AG04449 (cell line): ENCODE results near the gene KCNB1.
A peak's percentile ranks its signal among the peaks of the same experiment; 100 is the strongest.

Source experiments
- CTCF ChIA-PET: fragments of 350-600 bp; formaldehyde crosslinking; extraction: SDS; loops from one replicate; lab custom pipeline; 2021; ENCODE audit warnings: antibody characterized with exemption; lab: Yijun Ruan, JAX
- POLR2A ChIA-PET: fragments of 400-600, 350-600 bp; formaldehyde crosslinking; extraction: SDS; loops from one replicate; lab custom pipeline; 2020; ENCODE audit warnings: antibody characterized with exemption, inconsistent platforms; lab: Yijun Ruan, JAX
- DNase-seq: peaks from one replicate; pipeline ENCODE4 v3.0.0-alpha.2; 2010; ENCODE audit warnings: low read depth, low spot score
- H3K4me3 ChIP-seq: 2 replicates; pipeline ENCODE4 v1.5.1; 2011; ENCODE audit warnings: low read depth, mild to moderate bottlenecking, control low read depth, low read length
- TF ChIP-seq, protein P1 (sequence below): IDR thresholded peaks from one replicate; pipeline ENCODE4 v1.5.1; 2011; ENCODE audit warnings: mild to moderate bottlenecking, moderate library complexity, low read length, control low read depth, inconsistent platforms; ENCODE audit not compliant: insufficient read depth; ENCODE audit errors: missing control alignments

The KCNB1 gene

DNA sequence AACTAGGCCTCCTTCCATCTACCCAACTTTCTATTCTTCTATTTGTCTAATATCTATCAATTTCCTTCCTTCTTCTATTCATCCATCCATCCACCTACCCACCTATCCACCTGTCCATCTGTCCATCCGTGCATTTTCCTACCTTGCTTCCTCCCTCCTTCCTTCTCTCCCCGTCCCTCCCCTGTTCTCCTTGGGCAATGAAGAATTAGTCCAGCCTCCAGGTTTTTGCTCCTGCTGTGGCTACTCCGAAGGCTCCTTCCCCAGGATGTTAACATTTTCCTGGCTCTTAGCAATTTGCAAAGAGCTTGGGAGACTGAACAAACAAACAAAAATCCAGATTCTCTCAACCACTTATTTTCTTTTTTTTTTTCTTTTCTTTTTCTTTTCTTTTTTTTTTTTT lies 81.6 kb downstream of the KCNB1 start:
- TF ChIP-seq, protein P1, sequence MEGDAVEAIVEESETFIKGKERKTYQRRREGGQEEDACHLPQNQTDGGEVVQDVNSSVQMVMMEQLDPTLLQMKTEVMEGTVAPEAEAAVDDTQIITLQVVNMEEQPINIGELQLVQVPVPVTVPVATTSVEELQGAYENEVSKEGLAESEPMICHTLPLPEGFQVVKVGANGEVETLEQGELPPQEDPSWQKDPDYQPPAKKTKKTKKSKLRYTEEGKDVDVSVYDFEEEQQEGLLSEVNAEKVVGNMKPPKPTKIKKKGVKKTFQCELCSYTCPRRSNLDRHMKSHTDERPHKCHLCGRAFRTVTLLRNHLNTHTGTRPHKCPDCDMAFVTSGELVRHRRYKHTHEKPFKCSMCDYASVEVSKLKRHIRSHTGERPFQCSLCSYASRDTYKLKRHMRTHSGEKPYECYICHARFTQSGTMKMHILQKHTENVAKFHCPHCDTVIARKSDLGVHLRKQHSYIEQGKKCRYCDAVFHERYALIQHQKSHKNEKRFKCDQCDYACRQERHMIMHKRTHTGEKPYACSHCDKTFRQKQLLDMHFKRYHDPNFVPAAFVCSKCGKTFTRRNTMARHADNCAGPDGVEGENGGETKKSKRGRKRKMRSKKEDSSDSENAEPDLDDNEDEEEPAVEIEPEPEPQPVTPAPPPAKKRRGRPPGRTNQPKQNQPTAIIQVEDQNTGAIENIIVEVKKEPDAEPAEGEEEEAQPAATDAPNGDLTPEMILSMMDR = no peak
- DNase-seq = peak; percentile 17
- CTCF ChIA-PET = interaction anchor here (8.4 kb wide), 1 partner anchor 15 kb away, joined by 54 read pairs; no protein-coding TSS in a partner anchor
- H3K4me3 ChIP-seq = no peak overlapping the region
- POLR2A ChIA-PET = no interaction called here

- ChIA-PET CTCF (interaction anchor here (8.4 kb wide), 1 partner anchor 15 kb away, joined by 54 read pairs; no protein-coding TSS in a partner anchor), POLR2A (no interaction called here)
- TF ChIP-seq, protein P1 = no peak
- no peak for DNase-seq
- no peak overlapping the region for H3K4me3 ChIP-seq
These were observed 82.1 kb downstream of the KCNB1 start for GRCh38 chr20:49400410-49400809.

GRCh38 chr20:49399329-49399728 lies 83.1 kb downstream of the KCNB1 start:
- no peak for DNase-seq
- TF ChIP-seq, protein P1 = no peak
- H3K4me3 ChIP-seq = no peak overlapping the region
- CTCF ChIA-PET = interaction anchor here (8.4 kb wide), 1 partner anchor 14 kb away, joined by 54 read pairs; no protein-coding TSS in a partner anchor
- POLR2A ChIA-PET = no interaction called here

DNA sequence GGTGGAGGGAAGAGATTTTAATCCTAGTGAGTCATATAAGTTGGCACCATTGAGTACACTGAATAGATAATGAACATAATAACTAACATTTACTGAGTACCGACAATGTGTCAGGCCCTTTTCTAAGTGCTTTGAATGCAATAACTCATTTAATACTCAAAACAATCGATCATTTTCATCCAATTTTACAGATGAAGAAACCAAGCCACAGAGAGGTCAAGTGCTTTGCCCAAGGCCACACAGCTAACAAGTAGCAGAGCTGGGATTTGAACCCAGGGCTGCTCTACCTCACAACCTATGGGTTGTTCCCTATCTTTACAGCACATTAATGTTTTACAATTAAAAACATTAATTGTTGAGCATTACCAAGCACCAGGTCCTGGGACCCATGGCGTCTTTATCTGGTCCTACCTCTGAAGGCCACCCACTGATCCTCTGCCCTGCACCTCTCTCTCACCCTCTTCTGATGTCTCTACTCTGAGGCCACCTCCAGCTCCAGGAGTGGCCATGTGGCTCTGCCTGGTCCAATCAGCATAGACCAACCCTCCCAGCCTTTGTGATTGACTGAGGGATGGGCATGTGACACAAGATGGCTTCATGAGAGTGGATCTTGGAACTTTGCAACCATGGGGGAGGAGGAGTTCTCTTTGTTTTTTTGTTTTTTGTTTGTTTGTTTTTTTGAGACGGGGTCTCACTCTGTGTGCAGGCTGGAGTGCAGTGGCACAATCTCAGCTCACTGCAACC lies 83.9 kb downstream of the KCNB1 start:
- H3K4me3 ChIP-seq = no peak overlapping the region
- TF ChIP-seq, protein P1 = no peak
- CTCF ChIA-PET = interaction anchor here (8.4 kb wide), 1 partner anchor 13 kb away, joined by 54 read pairs; no protein-coding TSS in a partner anchor
- POLR2A ChIA-PET = no interaction called here
- DNase-seq = no peak

- no peak overlapping the region for H3K4me3 ChIP-seq
- DNase-seq = no peak
- POLR2A ChIA-PET = no interaction called here
- CTCF ChIA-PET = interaction anchor here (0.6 to 8.4 kb wide), 3 partner anchors 8 to 51 kb away, joined by 3 to 54 read pairs (median 3); no protein-coding TSS in a partner anchor
- TF ChIP-seq, protein P1 = no peak
These were observed 84.9 kb downstream of the KCNB1 start for GRCh38 chr20:49397525-49397924.

- TF ChIP-seq, protein P1 = no peak
- CTCF ChIA-PET = interaction anchor here (0.7 to 8.4 kb wide), 4 partner anchors 11 to 50 kb away, joined by 3 to 54 read pairs (median 3); no protein-coding TSS in a partner anchor
- POLR2A ChIA-PET = no interaction called here
- no peak for DNase-seq
- no peak overlapping the region for H3K4me3 ChIP-seq
These were observed 86.2 kb downstream of the KCNB1 start for GRCh38 chr20:49396230-49396629.
